PFSK-1 (cell line): Measurements from ENCODE around the gene C4orf36.

Experiments
- FOXP2 ChIP-seq: optimal IDR thresholded peaks from 2 replicates; pipeline ENCODE3; 2011; ENCODE audit warnings: borderline replicate concordance, control low read depth, inconsistent platforms; ENCODE audit not compliant: insufficient read depth; ENCODE audit errors: extremely low read length, extremely low read depth
- POLR2AphosphoS5 ChIP-seq: IDR thresholded peaks from 2 replicates; pipeline ENCODE4 v1.6.1; 2012; ENCODE audit warnings: low read depth, mild to moderate bottlenecking, control low read depth, low read length, moderate library complexity
- SIN3A ChIP-seq: IDR thresholded peaks from 2 replicates; pipeline ENCODE4 v1.6.1; 2012; ENCODE audit warnings: mild to moderate bottlenecking, low read length, moderate library complexity, borderline replicate concordance; ENCODE audit not compliant: insufficient read depth
- TAF1 ChIP-seq: IDR thresholded peaks from 2 replicates; pipeline ENCODE4 v1.6.1; 2012; ENCODE audit warnings: low read length, control low read depth, borderline replicate concordance; ENCODE audit not compliant: insufficient read depth
- TF ChIP-seq, protein P1 (sequence below), 2 experiments: IDR thresholded peaks; 2 replicates each; pipeline versions ENCODE4 v1.6.1 to v1.8.0; 2011 to 2012; ENCODE audit warnings: low read depth in 2 of 2, low read length in 2 of 2, control low read depth in 1 of 2, inconsistent platforms in 1 of 2, mild to moderate bottlenecking in 1 of 2, moderate library complexity in 1 of 2; ENCODE audit not compliant: insufficient read depth in 1 of 2

Gene C4orf36

GRCh38 chr4:86935853-86936733 lies 43.9 kb upstream of the C4orf36 start:
- TF ChIP-seq, protein P1, sequence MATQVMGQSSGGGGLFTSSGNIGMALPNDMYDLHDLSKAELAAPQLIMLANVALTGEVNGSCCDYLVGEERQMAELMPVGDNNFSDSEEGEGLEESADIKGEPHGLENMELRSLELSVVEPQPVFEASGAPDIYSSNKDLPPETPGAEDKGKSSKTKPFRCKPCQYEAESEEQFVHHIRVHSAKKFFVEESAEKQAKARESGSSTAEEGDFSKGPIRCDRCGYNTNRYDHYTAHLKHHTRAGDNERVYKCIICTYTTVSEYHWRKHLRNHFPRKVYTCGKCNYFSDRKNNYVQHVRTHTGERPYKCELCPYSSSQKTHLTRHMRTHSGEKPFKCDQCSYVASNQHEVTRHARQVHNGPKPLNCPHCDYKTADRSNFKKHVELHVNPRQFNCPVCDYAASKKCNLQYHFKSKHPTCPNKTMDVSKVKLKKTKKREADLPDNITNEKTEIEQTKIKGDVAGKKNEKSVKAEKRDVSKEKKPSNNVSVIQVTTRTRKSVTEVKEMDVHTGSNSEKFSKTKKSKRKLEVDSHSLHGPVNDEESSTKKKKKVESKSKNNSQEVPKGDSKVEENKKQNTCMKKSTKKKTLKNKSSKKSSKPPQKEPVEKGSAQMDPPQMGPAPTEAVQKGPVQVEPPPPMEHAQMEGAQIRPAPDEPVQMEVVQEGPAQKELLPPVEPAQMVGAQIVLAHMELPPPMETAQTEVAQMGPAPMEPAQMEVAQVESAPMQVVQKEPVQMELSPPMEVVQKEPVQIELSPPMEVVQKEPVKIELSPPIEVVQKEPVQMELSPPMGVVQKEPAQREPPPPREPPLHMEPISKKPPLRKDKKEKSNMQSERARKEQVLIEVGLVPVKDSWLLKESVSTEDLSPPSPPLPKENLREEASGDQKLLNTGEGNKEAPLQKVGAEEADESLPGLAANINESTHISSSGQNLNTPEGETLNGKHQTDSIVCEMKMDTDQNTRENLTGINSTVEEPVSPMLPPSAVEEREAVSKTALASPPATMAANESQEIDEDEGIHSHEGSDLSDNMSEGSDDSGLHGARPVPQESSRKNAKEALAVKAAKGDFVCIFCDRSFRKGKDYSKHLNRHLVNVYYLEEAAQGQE (IDR thresholded peaks at IDR 0.05; ENCODE audit: insufficient read depth in 1 of 2, low read depth in 2 of 2, low read length in 2 of 2): no peak
- peak; percentile 18; the same call in 1 of the 2 replicates for TF ChIP-seq SIN3A
- TF ChIP-seq POLR2AphosphoS5: no peak
- TF ChIP-seq FOXP2: no peak
- TF ChIP-seq TAF1: 0 out of 2 replicates have a peak, but pooled peaks have one; percentile 42

GRCh38 chr4:86935566-86935852 lies 43.3 kb upstream of the C4orf36 start:
- TF ChIP-seq, protein P1 (IDR thresholded peaks at IDR 0.05; ENCODE audit: insufficient read depth in 1 of 2, low read depth in 2 of 2, low read length in 2 of 2): no peak
- TF ChIP-seq FOXP2 (no peak), TAF1 (no peak), SIN3A (no peak), POLR2AphosphoS5 (no peak)

DNA sequence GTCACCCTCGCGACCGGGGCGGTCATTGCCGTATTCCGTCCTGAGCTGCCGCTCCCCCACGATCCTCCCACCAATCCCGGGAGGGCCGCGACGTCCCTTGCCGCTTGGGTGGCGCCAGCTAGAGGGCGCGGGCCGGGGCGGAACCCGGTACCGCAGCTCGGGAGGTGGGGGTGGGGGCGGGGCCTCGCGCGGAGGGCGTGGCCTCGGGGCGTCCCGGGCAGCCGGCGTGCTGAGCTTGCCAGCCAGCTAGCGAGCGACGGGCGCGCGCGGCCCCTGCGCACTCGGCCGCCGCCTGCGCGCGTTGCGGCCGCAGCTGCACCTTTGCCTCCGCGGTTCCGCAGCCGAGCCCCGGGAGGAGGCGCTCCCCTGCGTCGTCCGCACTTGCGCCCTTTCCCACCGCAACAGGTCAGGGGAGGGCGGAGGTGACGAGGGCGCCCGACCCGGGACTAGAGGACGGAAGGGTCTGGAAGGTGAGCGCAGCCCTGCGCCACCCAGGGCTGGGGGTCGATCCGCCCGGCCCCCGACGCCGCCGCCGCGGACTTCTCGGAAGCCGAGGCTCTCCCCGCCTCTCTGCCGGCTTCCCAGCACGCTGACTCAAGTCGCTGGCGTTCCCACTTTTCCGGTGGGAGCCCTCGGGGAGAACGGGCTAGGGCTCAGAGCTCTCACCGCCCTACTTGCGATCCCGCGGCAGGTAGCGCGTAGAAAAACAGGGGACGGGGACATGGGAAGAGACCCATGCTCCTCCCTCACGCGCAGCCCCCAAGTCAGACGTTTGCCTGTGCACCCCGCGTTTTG lies 42.7 kb upstream of the C4orf36 start, which contains the start of gene AFF1:
AFF1 (plus strand) TSS at position 241 of the 795 bp plus-strand sequence. CDS start 13,523 bp downstream, outside the sequence.
- TF ChIP-seq FOXP2 (peak; percentile 51), POLR2AphosphoS5 (peak; percentile 55), TAF1 (0 out of 2 replicates have a peak, but pooled peaks have one; percentile 17), SIN3A (no peak)
- TF ChIP-seq, protein P1 (IDR thresholded peaks at IDR 0.05; ENCODE audit: insufficient read depth in 1 of 2, low read depth in 2 of 2, low read length in 2 of 2): no peak

DNA sequence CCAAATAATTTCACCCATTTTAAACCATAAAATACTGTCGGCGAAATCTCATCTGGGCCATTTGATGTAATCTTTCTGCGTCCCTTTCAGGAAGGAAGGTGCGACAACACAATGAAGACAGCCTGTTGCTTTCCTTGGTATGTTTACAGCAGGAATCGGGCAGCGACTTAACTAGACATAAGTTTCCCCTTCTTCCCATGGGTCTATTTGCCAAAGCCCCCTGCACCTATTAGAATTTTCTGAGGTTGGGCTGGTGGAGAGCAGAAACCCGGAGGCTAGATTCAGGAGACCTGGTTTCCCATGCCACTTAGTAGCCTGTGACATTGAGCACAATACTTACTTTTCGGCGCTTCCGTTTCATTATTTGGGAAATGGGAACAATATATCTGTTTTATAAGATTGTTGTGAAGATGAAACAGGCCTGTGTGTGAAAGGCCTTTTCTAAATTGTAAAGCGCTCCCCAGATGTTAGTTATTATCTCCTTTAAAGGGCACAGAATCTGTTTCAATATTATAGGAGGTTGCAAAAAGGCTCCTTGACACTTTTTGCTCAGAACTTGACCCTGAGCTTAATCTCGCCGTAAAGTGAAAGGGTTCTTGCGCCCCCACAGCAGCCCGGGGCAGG lies 42.0 kb upstream of the C4orf36 start:
- TF ChIP-seq POLR2AphosphoS5 (no peak), FOXP2 (no peak), SIN3A (no peak), TAF1 (no peak)
- TF ChIP-seq, protein P1 (IDR thresholded peaks at IDR 0.05; ENCODE audit: insufficient read depth in 1 of 2, low read depth in 2 of 2, low read length in 2 of 2): no peak
